HG03280 (cell line): ENCODE results near the gene RADX.
"Not testable (repeated sequence)": the region's sequence is repeated elsewhere in the genome, so short reads cannot be mapped to it uniquely, and the experiment has no call there.

ENCODE experiments used
- ATAC-seq: cut with Tn5 transposase; IDR thresholded peaks from one replicate; pipeline ENCODE4 v1.9.1; 2021; ENCODE audit warnings: mild to moderate bottlenecking, moderate library complexity; ENCODE audit not compliant: unreplicated experiment

The RADX gene, protein sequence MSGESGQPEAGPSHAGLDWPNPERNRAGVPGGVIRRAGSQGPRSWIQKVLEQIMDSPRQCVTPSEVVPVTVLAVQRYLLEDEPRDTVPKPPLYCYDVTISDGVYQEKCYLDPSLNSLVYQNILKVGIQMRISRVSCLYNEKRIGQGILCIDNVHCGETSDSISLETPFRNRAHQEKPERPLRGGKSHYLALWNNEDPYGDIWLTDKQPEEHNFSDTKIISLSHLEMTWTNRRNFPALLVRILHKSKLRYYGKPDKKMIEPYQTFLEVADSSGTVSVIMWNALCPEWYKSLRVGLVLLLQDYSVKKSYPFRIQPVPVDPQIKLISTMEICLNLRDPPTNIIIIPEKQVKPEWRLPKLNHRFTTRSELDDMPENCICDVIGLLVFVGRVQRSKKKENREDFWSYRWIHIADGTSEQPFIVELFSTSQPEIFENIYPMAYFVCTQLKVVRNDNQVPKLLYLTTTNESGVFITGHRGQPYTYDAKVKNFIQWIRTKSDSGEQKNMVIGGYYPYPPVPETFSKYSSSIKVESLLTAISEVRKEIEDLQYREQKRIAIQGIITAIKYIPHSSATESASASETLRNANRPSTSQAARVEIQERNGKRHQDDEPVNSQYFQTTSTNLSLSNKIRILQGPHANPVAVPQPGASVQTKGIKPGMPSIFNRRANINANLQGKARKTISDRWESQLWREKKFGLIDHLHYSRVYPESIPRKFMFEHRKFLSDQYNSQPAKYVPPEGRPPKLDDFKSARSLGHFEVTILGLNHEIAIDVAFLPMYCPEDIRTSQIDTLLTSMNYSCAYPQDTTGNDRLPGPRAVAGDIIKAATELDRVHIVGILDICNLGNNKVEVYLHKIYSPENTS

DNA sequence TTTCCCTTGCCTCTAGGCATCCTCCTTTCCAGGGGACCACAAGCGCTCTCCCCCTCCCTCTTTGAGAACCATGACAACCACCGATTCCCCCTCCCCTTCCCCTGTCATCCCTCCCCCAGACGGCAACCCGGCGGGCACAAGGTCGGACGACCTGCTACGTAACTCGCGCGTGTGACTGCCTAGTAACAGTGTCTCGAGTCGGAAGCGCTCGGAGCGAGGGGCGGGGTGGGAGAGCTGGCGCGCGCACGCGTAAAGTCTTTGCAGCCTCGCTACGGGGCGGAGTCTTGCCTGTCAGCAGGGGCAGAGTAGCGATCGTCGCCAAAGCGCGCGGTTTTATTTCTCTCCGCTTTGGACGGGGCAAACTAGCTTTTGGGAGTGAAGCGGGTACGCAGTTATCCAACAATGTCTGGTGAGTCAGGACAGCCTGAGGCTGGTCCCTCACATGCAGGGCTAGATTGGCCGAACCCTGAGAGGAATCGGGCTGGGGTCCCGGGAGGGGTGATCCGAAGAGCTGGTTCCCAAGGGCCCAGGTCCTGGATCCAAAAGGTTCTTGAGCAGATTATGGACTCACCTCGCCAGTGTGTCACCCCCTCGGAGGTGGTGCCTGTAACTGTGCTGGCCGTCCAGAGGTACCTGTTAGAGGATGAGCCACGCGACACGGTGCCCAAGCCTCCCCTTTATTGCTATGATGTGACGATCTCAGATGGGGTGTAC lies at the start of gene RADX:
Gene RADX, plus strand, starts transcription at position 300 of the 714 bp plus-strand sequence. Its CDS starts 103 bp downstream, at position 403.
- ATAC-seq, result peak; percentile 98

DNA sequence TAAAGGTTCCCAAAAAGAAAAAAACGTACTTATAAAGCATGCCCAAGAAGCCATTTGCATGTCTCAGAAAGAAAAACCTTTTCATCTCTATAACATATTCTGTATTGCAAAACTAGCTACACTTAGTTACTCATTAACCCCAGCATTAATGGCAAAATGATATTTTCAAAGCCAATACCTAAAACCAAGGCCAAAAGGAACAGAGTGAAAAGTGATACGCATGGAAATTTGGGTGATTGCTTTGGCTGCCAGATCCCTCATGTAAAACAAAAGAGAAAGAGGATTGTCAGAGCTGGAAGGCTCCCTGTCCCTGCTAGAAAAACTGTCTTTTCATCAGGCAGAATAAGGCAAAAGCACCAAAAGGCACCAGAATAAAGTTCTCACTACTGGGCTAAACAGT lies 46.8 kb upstream of the RADX start:
- ATAC-seq, result no peak

DNA sequence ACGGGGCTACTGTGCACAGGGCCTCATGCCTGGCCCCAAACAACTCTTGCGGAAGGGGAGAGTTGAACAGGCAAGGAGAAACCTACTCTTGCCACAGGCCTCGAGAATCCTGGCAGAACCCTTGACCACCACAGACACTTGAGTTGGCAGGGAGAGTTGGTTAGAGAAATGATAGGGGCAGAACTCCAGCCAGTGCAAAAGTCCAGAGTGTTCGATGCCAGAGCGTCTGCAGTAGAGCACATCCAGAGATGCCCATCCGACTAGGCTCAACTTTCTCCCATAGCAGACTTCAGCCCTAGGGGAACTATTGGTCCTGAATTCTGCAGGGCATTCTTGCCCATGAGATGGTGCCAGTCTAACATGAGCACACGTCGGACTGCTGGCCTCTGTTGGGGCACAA lies 45.4 kb upstream of the RADX start:
- no peak for ATAC-seq

DNA sequence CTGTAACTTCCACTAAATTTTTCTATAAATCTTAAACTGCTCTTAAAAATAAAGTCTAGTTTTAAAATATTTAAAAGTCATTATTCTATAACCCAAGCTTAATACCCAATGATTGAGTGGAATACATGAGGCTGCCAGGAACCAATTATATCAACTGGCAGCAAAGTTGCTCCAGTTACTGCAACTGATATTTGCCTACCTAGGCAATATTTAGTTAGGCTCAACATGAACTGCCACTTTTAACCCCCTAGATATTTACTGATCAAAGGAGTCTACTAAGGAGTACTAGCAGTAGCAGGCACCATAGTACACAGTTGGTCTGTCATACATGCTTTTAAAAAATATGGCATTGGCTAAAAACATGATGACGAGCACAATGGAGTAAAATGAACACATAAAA lies 29.9 kb upstream of the RADX start:
- no peak for ATAC-seq

DNA sequence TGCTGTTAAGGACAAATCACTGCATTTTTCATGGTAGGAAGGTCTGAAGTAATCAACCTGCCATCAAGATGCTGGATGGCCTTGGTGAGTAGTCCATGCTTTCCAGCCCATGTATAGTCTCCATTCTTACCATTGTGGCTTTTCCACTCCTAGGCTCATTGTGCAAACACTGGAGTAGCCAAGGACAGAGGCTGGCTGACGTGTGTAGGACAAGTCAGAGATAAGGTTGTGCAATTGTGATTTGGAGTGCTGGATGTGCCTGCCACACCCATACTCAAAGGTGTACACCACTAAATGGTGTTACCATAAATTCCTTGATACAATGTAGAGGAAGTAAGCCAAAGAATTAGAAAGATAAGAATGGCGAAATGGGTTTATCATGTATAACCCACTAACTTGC lies 26.3 kb upstream of the RADX start:
- ATAC-seq, result no peak

DNA sequence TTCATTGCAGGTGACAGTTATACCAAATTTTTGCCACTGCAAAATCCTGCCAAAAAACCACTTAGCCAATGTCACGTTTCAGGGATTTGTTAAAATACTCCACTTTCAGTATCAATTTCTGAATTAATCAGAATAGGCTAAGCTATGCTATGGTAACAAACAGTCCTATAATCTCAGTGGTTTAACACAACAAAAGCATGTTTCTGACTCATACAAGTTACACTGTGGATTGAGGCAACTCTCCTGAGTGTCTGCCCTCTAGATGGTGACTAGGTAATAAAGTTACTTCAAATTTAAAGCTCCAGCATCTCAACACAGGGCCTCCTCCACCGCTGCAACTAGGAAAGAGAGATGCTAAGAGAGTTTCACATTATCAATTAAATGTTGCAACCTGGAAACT lies 23.0 kb upstream of the RADX start:
- ATAC-seq, result no peak

DNA sequence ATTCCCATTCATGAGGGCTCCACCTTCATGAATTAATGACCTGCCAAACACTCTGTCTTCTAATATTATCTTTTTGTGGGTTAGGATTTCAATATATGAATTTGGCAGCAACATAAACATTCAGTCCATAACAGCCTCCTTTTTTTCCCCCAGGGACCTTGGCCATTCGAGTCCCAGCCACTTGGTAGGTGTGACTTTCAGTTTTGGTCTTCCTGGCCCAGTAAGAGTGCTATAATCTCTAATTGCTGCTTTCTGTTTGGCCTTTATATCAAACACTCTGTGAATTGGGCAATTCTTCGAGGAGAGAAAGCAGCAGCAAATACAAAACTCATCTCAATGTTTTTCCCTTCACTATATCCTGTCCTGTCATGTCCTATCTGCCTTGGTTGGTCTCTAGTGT lies 12.4 kb upstream of the RADX start:
- ATAC-seq, result no peak

DNA sequence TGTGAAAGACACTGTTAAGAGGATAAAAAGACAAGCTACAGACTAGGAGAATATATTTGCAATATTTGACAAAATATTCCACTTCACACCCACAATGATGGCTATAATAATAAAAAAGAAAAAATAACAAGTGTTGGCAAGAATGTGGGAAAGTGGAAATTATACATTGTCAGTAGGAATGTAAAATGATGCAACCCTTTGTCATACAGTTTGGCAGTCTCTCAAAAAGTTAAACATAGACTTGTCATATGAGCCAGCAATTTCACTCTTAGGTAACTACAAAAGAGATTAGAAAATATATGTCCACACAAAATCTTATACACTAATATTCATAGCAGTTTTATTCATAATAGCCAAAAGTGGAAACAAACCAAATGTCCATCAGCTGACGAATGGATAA lies 5.2 kb upstream of the RADX start:
- no peak for ATAC-seq

DNA sequence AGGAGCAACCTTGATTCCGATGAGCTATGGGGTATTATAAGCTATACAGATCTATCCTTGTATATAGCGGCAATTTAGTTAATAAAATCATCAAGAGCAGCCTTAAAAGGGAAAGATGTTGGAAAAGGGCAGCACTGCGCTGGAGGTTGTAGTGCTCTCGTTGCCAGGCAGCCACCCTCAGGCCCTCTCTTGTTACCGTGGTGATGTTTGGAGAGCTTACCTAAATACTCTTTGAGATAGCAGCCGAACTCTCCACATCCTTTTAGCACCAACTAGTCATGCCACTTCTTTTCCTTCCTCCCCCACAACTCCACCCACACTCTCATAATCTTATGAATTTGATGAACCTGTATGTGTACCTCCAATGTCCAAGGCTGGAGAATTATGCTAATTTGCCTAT lies 3.8 kb upstream of the RADX start:
- ATAC-seq, result no peak

DNA sequence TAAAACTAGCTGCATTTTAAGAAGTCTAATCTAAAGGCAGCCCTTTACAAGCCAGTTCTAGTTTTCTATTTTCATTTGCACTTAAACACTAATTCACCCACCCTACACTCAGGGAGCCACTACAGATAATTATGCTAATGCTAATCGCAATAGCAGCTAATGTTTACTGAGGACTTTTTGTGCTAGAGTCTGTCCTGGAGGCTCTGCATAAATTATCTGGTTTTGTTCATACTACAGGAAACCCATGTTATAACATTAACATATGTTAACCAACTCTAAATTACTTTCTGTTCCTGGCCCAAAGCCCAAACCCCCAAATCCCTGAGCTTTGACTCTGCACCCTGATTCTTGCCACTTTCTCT lies 480 bp upstream of the RADX start:
- ATAC-seq, result peak; percentile 4

DNA sequence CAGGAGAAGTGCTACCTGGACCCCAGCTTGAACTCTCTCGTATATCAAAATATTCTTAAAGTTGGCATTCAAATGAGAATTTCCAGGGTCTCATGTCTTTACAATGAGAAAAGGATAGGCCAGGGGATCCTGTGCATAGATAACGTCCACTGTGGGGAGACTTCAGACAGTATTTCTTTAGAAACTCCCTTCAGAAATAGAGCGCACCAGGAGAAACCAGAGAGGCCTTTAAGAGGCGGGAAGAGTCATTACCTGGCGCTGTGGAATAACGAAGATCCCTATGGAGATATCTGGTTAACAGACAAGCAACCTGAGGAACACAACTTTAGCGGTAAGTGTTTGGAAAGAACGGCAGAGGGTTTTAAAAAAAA lies 600 bp downstream of the RADX start:
- peak; percentile 7 for ATAC-seq

DNA sequence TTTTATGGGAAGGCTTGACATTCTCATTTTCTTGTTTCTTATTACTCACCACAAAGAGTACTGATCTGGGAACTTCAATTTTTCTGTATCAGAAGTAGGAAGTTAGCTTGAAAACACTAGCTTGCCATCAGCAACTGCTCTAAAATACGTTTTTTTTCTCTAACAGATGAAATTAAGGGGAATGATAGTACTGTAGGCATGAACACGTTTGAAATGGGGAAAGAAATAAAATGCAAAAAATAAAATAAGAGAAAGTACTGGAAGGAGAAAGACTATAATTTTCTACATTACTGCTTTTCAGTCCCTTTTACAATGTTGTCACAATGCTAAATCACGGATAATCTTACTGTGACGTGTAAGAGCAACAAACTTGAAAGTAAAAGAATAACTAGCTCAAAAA lies 1.5 kb downstream of the RADX start:
- ATAC-seq, result no peak

DNA sequence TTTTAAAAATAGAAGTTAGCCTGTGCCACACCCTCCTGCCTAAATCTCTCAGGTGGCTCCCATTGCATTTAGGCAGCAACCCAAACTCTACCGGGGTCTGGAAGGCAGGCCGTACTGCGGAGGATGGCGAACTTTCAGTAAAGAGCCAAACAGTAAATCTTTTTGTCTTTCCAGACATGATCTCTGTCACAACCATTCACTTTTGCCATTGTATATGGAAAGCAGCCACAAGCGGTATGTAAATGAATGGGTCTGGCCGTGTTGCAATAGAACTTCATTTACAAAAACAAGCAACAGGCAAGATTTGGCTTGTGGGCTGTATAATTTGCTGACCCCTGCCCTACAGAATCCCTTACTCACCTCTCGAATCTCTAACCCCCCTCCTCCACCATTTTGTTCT lies 3.3 kb downstream of the RADX start:
- ATAC-seq, result no peak

DNA sequence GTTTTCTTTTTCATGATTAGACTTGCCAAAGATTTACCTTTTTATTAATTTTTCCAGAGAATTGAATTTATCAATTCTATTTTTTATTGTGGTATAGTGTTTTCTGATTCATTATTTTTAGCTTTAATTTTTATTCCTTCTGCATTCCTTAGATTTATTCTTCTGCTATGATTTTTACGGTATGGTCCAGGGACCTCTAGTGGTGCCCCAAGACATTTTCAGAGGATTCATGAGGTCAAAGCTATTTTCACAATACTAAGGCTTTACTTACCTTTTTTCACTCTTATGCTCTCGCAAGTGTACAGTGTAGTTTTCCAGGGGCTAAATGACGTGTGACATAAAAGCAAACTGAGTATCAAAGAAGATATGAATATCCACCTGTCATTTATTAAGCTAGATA lies 8.0 kb downstream of the RADX start:
- no peak for ATAC-seq

DNA sequence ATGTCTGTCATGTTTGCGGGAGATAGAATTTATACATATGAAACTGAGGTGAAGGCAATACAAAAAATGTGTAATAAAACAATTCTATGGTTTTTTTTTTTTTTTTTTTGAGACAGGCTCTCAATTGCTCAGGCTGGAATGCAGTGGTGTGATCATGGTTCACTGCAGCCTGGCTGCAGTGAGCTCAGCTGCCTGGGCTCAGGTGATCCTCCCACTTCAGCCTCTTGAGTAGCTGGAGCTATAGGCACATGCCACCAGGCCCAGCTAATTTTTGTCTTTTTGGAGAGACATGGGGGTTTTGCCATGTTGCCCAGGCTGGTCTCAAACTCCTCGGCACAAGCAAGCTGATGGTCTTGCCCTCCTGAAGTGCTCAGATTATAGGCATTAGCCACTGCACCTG lies 10.1 kb downstream of the RADX start:
- no peak for ATAC-seq

DNA sequence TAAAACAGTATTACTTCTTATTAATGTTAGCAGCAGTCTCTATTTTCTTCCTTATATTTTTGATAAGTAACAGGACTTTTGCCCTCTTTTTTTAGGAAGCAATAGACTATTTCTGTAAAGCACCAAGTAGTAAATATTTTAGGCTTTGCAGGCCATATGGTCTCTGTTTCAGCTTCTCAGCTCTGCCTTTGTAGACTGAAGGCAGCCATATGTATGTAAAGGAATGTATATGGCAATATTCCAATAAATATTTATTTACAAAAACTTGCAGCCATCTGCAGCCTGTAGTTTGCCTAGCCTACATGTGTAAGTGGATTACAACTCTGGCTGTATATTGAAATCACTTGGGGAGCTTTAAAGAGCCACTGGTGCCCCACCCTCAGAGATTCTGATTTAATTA lies 15.0 kb downstream of the RADX start:
- ATAC-seq, result no peak

DNA sequence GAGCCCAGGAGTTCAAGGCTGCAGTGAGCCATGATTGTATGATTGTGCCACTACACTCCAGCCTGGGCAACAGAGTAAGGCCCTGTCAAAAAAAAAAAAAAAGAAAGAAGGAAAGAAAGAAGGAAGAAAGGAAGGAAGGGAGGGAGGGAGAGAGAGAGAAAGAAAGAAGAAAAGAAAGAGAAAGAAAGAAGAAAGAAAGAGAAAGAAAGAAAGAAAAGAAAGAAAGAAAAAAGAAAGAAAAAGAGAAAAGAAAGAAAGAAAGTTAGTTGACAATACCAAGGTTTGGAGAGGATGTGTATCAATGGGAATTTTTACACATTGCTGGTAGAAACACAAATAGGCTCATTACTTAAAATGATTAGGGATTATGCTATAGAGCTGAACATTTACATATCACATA lies 19.8 kb downstream of the RADX start:
- ATAC-seq, result no peak

DNA sequence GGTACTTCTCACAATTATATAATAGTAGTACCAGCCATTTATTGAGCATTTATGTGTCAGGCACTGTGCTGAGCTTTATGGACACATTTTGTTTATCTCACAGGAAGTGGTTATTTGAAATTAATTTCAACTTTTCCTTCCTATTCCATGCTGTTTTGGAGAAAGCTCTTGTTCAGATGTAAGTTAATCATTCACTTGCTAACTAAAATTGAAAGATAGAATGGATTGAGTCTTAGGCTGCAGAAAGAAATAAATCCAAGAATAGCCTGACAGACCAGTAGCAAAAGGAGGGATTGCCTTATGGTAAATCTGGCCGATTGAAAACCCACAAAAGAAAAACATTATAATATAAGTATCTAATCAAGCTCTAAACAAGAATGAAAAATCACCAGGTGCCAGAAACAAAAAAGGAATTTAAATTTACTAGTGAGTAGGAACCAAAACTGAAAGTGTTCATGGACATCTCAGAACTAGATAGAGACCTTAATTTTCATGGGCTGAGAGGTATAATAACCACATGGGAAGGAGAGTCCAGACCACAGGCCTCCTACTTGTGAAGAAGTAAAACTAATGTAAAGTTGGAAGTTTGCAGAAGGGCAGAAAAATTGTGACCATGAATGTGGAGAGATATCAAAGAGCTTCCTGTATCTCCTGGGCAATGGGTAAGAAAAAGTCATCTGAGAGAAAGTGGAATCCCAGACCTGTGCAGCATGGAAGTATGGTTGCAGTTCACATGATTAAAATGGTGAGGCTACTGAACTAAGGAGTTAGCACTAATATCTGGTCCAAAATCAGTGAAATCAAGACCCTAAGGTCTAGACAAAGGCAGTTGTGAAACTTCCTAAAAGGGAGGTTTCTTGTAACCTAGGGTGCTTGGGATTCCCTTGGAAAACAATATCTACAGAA lies 38.0 kb downstream of the RADX start:
- ATAC-seq, result peak; percentile 98

DNA sequence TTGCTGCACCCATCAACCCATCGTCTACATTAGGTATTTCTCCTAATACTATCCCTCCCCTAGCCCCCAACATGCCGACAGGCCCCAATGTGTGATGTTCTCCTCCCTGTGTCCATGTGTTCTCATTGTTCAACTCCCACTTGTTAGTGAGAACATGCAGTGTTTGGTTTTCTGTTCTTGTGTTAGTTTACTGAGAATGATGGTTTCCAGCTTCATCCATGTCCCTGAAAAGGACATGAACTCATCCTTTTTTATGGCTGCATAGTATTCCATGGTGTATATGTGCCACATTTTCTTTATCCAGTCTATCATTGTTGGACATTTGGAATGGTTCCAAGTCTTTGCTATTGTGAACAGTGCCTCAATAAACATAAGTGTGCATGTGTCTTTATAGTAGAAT lies 41.8 kb downstream of the RADX start:
- not testable (repeated sequence) for ATAC-seq

DNA sequence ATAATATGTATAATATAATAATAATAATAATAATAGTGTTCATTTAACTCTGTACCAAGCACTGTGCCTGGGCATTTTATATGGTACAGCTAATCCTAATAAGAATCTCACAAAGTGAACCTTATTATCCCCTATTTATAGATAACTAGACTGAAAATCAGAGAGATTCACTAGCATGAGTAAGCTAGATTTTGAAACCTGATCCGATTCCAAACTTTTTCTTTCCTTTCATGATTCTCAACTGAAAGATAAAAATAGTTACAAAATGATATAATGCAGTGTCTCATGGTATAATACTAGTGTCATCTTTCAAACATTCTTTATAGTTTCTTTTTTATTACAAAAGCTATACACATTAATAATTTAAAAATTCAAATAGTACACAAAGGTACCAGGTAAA lies 58.9 kb downstream of the RADX start:
- no peak for ATAC-seq

DNA sequence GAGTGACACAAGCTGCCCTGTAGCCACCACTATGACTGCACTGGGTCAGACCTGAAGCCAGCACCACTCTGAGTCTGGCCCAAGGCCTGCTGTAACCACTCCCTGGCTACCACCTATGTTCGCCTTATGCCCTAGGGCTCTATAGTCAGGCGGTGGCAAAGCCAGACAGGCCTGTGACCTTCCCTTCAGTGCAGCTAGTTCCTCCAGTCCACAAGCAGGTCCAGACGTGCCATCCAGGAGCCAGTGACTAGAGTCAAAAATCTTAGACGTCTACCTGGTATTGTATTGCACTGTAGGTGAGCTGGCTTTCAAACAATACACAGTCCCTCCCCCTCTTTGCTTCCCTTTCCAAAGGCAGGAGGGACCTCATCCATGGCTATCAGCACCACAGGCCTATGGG lies 60.7 kb downstream of the RADX start:
- ATAC-seq, result no peak
